GM10266 (cell line): ENCODE results near the gene ASXL2.
"Not testable (repeated sequence)": the region's sequence is repeated elsewhere in the genome, so short reads cannot be mapped to it uniquely, and the experiment has no call there.

Experiments
- DNase-seq: peaks from one replicate; pipeline ENCODE4 v3.0.0; 2012; ENCODE audit errors: extremely low spot score
- TF ChIP-seq, protein P1 (sequence below): IDR thresholded peaks from 2 replicates; pipeline ENCODE4 v1.5.1; 2012; ENCODE audit warnings: mild to moderate bottlenecking, low read depth; ENCODE audit not compliant: control insufficient read depth, insufficient read depth; ENCODE audit errors: missing control alignments

Gene ASXL2

DNA sequence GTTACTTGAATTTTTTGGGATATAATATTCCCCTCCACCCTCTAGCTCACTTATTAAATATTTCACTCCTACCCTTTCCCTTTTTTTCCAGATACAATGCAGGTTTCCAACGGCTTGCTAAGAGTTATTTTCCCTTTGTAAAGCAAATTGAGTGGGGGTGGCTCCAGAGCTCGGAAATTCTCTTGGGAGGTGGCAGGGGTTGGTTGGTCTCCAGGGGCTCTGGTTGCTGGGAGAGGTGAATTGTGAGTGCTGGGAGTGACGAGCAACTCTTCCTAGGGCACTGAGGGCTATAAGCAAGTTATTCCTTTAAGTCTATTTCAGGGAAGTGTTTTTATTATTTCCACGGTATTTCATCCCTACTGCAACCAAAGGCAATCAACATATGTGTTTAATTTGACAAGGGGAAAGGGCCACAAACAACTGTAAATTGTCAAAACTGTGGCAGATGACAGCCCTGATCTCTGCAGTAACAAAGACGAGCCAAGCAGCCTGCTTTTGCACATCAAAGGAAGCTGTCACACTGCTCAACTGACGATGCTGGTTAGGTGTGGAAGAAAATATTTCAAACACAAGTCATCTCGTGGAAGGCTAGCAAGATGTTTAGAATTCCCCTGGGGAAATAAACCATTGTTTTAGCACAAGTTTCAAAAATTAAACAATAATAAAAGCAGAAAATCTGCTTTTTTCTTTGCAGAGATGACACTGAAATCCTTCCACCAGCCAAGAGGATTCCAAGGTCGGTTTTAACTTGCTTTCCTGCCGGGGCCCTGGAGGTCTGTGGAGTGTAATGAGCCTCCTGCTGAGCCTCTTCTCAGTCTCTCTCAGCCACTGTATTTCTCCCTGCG lies 34.8 kb upstream of the ASXL2 start:
- TF ChIP-seq, protein P1, sequence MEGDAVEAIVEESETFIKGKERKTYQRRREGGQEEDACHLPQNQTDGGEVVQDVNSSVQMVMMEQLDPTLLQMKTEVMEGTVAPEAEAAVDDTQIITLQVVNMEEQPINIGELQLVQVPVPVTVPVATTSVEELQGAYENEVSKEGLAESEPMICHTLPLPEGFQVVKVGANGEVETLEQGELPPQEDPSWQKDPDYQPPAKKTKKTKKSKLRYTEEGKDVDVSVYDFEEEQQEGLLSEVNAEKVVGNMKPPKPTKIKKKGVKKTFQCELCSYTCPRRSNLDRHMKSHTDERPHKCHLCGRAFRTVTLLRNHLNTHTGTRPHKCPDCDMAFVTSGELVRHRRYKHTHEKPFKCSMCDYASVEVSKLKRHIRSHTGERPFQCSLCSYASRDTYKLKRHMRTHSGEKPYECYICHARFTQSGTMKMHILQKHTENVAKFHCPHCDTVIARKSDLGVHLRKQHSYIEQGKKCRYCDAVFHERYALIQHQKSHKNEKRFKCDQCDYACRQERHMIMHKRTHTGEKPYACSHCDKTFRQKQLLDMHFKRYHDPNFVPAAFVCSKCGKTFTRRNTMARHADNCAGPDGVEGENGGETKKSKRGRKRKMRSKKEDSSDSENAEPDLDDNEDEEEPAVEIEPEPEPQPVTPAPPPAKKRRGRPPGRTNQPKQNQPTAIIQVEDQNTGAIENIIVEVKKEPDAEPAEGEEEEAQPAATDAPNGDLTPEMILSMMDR: no peak
- DNase-seq: no peak

DNA sequence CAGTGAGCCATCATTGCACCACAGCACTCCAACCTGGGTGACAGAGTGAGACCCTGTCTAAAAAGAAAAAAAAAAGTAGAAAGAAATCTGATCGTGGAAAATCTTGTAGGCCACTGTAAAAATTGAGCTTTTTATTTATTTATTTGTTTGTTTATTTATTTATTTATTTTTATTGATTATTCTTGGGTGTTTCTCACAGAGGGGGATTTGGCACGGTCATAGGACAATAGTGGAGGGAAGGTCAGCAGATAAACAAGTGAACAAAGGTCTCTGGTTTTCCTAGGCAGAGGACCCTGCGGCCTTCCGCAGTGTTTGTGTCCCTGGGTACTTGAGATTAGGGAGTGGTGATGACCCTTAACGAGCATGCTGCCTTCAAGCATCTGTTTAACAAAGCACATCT lies 31.3 kb upstream of the ASXL2 start:
- DNase-seq: not testable (repeated sequence)

DNA sequence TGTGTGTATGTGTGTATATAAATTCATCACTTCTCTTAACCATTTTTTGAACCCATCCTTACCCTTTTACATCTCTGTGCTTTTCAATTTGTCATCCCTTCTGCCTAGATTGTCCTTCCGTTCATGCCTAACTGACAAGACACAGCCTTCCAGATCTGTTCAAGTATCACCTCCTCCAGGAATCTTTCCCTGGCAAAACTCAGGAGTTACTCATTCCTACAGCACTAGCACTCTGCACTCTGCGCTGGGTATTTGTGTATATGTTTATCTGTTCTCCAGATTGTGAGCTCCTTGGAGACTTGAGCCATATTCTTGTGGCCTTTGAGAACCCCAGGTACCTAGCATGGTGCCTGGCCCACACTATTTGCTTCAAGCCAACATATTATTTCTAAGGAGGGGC lies 26.8 kb upstream of the ASXL2 start:
- TF ChIP-seq, protein P1: no peak
- DNase-seq: no peak

DNA sequence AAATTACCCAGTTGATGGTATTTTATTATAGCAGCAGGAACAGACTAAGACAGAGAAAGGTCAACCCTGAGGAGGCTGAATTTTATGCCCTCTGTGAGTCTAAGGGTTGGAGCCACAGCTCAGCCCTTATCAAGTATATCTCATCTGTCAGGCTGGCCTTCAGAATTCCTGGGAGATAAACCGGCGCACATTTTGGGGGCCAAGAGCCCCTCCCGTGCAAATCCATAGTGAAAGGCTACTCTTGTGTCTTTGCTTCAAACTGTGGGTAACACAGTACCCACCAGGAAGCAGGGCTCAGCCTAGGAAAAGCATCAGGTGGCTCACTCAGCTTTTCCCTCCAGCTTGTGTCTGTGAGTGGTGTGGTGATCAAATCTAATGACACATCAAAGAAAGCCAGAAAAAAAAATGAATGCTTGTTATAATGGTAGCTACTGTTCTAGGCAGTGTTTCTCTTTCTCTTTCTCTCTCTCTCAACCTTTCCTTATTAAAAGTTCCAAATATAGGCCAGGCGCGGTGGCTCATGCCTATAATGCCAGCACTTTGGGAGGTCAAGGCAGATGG lies 25.0 kb upstream of the ASXL2 start:
- DNase-seq: no peak
- TF ChIP-seq, protein P1: no peak

DNA sequence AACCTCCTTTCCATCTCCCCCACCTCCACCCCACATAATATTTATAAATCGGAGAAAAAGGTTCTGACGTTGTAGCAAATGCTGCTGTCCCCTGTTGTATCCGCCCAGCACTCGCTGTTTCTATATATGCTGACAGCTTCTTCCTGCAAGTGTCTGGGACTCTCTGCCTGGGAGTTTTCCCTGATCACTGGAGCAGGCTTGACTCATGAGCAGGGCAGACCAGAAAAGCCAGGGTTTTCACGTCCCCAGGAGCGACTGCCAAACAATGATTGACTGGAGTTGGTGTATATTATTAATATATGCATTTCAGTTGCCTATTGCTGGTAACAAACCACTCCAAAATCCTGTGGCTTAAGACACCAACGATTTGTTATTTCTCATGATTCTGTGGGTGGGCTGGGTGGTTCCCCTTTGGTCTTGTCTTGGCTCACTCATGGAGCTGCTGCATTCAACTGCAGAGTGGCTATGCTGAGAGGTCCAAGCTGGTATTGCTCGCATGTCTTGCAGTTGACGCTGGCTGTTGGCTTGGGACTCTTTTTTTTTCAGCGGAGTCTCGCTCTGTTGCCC lies 21.2 kb upstream of the ASXL2 start:
- TF ChIP-seq, protein P1: no peak
- no peak for DNase-seq

DNA sequence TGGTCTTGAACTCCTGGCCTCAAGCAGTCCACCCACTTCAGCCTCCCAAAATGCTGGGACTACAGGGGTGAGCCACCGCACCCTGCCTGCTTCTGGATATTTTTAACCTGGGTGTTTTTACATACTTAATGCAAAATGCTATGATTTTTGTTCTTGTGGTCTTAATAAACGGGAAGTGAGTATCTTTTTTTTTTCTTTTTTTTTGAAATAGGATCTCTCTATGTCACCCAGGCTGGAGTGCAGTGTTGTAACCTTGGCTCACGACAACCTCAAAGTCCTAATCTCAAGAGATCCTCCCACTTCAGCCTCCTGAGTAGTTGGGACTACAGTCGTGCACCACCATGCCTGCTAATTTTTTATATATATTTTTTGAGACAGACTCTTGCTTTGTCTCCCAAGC lies 19.2 kb upstream of the ASXL2 start:
- DNase-seq: no peak
- TF ChIP-seq, protein P1: no peak

DNA sequence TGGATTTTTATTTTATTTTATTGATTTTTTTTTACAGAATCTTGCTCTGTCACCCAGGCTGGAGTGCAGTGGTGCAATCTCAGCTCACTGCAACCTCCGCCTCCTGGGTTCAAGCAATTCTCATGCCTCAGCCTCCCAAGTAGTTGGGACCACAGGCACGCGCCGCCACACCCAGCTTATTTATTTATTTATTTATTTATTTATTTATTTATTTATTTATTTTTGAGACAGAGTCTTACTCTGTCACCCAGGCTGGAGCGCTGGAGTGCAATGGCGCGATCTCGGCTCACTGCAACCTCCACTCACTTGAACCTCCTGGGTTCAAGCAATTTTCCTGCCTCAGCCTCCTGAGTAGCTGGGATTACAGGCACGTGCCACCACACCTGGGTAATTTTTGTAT lies 18.0 kb upstream of the ASXL2 start:
- not testable (repeated sequence) for DNase-seq

DNA sequence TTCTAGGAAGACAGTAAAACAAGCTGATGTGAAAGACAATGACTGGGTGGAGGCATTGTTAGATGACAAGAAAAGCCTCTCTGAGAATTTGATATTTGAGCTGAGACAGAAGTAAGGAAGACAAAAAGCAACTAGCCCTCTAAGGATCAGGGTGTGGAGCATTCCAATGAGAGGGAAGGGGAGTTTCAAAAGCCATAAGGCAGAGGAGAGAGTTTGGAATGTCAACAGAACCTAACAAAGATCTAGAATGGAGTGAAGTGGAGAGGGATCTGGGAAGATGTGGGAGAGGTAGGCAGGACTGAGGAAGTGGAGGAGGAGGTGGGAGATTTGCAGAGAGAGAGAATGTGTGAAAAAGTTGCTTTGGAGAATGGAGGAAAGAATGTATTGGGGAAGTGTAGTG lies 17.3 kb upstream of the ASXL2 start:
- TF ChIP-seq, protein P1: no peak
- no peak for DNase-seq
